ENCODE measurements around the gene NR3C2.
A peak's percentile ranks its signal among the peaks of the same experiment; 100 is the strongest.

The NR3C2 gene

DNA sequence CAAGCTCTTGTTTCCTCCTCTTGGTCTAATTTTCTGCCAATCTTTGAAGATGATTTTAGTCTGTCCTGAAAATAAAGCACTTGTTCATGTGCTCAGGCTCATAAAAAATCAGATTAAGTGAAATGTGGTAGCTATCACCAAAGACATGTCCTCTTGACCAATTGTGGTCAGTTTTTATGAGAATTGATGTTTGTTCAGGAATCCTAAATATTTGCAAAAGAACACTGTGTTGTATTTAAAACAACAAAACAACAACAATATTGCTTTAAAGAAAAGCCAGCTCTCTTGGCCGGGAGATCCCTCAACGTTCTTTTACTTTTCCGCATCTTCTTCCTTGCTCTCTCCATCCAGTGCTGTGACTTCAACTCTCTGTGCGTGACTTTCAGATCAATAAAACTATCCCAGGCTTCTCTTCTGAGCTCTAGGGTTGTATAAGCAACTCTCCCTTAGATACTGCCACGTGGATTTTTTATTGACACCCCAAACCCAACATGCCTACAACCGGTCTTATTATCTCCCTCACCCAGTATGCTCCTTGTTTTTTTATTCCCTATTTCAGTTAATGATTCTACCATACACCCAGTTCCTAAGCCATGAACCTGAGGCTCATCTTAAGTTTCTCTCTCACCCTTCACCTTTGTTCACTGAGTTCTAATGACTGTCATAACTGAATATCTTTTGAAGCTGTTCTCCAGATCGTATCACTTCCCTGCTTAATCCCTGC, 400.4 kb downstream of the NR3C2 start:
- DNase-seq: no peak

DNA sequence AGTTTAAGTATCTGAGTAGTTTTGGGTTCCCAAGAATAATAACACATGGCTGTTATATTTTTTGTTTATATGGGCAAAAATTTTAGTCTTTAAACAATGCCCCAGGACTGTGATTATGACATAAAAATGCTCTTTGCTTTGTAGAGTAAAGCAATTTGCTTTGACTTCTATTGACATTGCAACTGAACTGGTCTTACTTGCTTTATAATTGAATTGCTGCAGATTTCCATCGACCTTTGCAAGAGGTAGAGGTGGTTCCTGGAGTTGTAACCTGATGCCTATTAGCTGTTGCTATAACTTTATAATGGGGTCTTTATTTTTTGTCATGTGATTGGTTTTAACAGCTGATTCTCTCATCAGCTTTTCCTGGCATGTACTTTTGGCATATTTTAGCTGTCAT, 407.4 kb downstream of the NR3C2 start:
- no peak for DNase-seq

DNA sequence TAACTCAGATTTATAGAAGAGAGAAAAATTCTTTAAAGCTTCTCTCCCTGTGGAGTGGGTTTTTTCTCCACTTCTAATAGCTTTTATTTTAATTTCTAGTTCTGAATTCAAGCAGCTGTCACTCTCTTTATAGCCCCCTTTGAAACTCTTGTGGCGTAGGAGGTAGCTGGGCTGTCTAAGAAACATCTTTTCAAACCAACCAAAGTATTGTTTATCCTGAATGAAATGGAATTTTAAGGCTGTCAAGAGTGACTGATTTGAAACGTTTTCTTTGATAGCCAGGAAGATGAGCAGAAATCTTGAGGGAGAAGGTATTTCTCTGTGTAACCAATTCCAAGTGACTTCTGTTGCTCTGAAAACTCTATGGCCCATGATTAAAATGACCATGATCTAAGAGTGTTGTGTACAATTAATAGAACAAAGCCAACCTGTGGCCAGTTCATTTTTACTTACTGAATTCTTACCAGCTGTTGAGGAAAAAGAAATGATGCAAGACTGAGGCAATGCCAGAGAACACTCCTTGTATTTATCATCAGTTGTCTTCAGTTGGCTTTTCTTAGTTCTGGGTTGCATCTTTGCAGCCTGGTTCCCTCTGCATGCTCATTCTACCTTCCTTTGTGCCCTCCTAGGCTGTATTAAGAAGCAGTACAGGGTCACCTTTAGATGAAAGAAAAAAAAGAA, 411.9 kb downstream of the NR3C2 start:
- DNase-seq: peak; percentile 89

DNA sequence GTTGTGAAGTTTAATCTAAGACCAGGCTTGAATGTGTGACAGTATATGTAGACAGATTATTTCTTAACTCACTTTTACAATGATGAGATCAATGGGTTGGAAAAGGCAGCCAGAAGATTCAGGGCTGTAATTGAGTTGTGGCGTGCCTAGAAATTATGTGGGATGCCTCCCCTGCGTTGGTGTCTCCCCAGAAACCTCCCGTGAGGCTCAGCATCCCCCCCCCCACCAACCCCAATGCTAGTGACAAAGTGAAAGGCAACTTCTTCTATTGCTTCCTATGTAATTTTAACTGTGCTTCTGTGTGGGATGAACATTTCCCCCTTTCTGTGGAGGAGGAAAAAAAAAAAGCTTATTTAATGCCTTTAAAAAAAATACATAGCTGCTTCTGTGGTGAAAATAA, 412.4 kb downstream of the NR3C2 start:
- no peak for DNase-seq
